Measurements from ENCODE around the gene PDE4C.

Gene PDE4C

DNA sequence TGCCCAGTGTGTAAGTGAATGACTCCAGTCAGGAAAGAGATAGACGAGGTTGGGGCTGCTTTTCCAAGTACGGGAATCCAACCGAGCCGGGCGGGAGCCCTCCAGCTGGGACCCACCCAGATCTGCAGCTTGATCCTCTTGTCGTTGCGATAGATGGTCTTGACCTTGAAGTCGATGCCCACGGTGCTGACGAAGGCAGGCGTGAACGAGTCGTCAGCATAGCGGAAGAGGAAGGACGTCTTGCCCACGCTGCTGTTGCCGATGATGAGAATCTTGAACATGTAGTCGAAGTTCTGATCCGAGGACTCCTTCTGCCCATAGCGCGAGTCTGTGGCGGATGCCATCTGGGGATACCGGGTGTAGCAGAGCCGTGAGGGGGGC lies 23.9 kb downstream of the PDE4C start:
- no peak for DNase-seq (ENCODE audit: low read depth)
- TF ChIP-seq MYC (IDR thresholded peaks at IDR 0.05; ENCODE audit: low read depth, low read length) (no peak), POLR2A (IDR thresholded peaks at IDR 0.05; ENCODE audit: extremely low read depth, insufficient read length) (no peak)
- TF ChIP-seq, protein P1, sequence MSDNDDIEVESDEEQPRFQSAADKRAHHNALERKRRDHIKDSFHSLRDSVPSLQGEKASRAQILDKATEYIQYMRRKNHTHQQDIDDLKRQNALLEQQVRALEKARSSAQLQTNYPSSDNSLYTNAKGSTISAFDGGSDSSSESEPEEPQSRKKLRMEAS (IDR thresholded peaks at IDR 0.05; ENCODE audit: low read depth, low read length): no peak
- TF ChIP-seq, protein P2, sequence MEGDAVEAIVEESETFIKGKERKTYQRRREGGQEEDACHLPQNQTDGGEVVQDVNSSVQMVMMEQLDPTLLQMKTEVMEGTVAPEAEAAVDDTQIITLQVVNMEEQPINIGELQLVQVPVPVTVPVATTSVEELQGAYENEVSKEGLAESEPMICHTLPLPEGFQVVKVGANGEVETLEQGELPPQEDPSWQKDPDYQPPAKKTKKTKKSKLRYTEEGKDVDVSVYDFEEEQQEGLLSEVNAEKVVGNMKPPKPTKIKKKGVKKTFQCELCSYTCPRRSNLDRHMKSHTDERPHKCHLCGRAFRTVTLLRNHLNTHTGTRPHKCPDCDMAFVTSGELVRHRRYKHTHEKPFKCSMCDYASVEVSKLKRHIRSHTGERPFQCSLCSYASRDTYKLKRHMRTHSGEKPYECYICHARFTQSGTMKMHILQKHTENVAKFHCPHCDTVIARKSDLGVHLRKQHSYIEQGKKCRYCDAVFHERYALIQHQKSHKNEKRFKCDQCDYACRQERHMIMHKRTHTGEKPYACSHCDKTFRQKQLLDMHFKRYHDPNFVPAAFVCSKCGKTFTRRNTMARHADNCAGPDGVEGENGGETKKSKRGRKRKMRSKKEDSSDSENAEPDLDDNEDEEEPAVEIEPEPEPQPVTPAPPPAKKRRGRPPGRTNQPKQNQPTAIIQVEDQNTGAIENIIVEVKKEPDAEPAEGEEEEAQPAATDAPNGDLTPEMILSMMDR (IDR thresholded peaks at IDR 0.05; ENCODE audit: low read depth, low read length): no peak
- no peak overlapping the region for H3K4me3 ChIP-seq (ENCODE audit: low read depth, low read length)

DNA sequence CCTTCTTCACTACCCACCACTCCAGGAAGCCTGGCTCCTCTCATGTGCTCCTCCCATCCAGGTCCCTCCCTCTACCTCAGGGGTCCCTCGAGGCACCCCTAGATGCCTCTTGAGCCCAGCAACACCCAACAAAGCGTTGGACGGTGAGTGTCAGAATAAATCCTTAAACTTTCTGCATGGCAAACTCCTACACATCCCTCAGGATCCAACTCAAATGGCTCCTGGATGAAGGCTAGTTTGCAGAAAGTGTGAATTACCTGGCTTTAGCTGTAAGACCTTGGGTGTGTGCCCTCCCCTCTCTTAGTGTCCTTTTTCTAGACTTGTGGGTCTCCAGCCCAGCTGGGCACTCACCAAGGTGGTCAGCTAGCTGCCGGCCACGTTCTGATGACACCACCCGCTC lies 27.9 kb downstream of the PDE4C start:
- TF ChIP-seq MYC (IDR thresholded peaks at IDR 0.05; ENCODE audit: low read depth, low read length) (no peak), POLR2A (IDR thresholded peaks at IDR 0.05; ENCODE audit: extremely low read depth, insufficient read length) (no peak)
- TF ChIP-seq, protein P2 (IDR thresholded peaks at IDR 0.05; ENCODE audit: low read depth, low read length): no peak
- TF ChIP-seq, protein P1 (IDR thresholded peaks at IDR 0.05; ENCODE audit: low read depth, low read length): no peak
- no peak overlapping the region for H3K4me3 ChIP-seq (ENCODE audit: low read depth, low read length)
- DNase-seq (ENCODE audit: low read depth): no peak

DNA sequence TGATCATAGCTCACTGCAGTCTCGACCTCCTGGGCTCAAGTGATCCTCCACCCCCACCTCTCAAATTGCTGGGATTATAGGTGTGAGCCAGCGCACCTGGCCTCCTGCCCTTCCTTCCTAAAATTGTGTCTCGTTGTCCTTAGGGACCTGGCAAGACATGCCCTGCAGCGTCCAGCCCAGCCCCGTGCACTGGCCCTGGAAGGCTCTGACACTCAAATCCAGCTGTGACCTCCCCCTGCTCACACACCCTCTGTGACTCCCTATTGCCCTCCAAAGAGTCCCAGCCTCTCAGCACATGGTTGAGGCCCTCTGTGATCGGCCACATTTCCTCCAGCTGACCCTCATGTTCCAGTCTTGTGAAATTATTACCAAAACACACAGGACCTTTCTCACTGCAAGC lies 28.3 kb downstream of the PDE4C start:
- DNase-seq (ENCODE audit: low read depth): no peak
- no peak overlapping the region for H3K4me3 ChIP-seq (ENCODE audit: low read depth, low read length)
- TF ChIP-seq, protein P2 (IDR thresholded peaks at IDR 0.05; ENCODE audit: low read depth, low read length): no peak
- no peak for TF ChIP-seq POLR2A (IDR thresholded peaks at IDR 0.05; ENCODE audit: extremely low read depth, insufficient read length)
- TF ChIP-seq, protein P1 (IDR thresholded peaks at IDR 0.05; ENCODE audit: low read depth, low read length): no peak
- no peak for TF ChIP-seq MYC (IDR thresholded peaks at IDR 0.05; ENCODE audit: low read depth, low read length)

DNA sequence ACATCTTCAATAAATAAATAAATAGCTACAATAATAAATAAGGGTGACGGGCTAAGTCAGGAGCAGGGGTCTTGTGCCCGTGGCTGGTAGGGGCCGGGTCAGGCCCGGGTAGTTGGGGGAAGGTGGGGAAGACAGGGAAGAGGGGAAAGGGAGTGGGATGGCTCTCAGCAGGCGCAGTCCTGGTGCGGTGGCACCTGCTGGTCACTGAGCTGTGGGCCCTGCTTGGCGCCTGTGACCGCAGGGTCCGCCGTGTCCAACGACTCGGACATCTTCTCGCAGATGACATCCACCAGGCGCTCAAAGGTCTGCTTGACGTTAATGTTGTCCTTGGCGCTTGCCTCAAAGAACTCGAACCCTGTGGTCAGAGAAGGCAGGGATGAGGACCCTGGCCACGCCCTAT lies 28.9 kb downstream of the PDE4C start:
- no peak overlapping the region for H3K4me3 ChIP-seq (ENCODE audit: low read depth, low read length)
- TF ChIP-seq, protein P2 (IDR thresholded peaks at IDR 0.05; ENCODE audit: low read depth, low read length): no peak
- TF ChIP-seq, protein P1 (IDR thresholded peaks at IDR 0.05; ENCODE audit: low read depth, low read length): no peak
- no peak for TF ChIP-seq MYC (IDR thresholded peaks at IDR 0.05; ENCODE audit: low read depth, low read length)
- no peak for TF ChIP-seq POLR2A (IDR thresholded peaks at IDR 0.05; ENCODE audit: extremely low read depth, insufficient read length)
- DNase-seq (ENCODE audit: low read depth): no peak

DNA sequence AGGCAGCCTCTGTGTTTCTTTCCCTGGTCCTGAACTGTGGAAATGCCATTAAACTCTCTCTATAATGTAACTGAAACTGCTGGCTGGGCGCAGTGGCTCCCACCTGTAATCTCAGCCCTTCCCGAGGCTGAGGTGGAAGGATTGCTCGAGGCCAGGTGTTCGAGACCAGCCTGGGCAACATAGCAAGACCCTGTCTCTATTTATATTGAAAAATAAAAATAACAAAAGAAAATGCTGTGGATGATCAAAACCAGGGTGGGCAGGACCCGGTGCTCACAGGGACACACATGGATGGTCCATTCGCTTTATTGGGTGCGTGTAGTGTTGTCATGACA lies 29.8 kb downstream of the PDE4C start:
- TF ChIP-seq, protein P1 (IDR thresholded peaks at IDR 0.05; ENCODE audit: low read depth, low read length): no peak
- TF ChIP-seq MYC (IDR thresholded peaks at IDR 0.05; ENCODE audit: low read depth, low read length): no peak
- no peak for TF ChIP-seq POLR2A (IDR thresholded peaks at IDR 0.05; ENCODE audit: extremely low read depth, insufficient read length)
- DNase-seq (ENCODE audit: low read depth): no peak
- no peak overlapping the region for H3K4me3 ChIP-seq (ENCODE audit: low read depth, low read length)

DNA sequence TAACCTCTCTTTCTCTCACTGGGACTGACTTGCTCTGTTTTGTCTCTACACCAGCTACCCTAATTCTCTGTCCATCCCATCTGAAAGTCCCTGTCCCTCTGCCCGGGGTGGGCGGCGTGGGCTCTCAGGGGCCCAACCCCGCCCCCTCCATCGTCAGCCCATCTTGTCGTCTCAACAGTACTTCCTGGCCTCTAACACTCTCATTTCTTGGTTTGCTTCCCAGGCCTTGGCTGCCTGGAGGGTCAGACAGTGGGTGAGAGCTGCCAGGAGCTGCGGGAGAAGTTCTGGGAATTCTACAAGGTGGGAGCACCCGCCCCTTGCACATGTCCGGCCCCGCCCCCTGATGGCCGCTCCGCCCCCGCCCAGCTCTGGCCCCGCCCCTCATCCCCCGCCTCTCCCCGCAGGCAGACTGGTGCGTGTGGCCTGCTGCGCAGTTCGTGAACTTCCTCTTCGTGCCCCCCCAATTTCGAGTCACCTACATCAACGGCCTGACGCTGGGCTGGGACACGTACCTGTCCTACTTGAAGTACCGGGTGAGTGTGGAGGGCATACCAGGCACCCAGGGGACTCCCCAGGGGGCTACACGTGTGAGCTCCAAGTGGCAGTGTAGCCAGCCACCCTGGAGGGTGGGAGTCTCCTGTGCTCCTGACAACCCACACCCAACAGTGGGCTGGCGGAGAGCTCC lies 31.5 kb downstream of the PDE4C start:
- TF ChIP-seq, protein P2 (IDR thresholded peaks at IDR 0.05; ENCODE audit: low read depth, low read length): no peak
- TF ChIP-seq MYC (IDR thresholded peaks at IDR 0.05; ENCODE audit: low read depth, low read length): no peak
- TF ChIP-seq, protein P1 (IDR thresholded peaks at IDR 0.05; ENCODE audit: low read depth, low read length): no peak
- TF ChIP-seq POLR2A (IDR thresholded peaks at IDR 0.05; ENCODE audit: extremely low read depth, insufficient read length): no peak
- H3K4me3 ChIP-seq (ENCODE audit: low read depth, low read length): no peak overlapping the region
- DNase-seq (ENCODE audit: low read depth): no peak
